Measurements from ENCODE around the gene CCDC152. TPM values are rescaled to one million over a fixed set of nuclear protein-coding genes. Genes with fewer than 3 reads are reported as not detected.

Gene CCDC152
- total and polyA plus RNA-seq, 2 of the 13 experiments (the other 11 are each of a cell fraction or from before 2014, with no cell fraction given) = 0.20 to 0.36 TPM

GRCh38 chr5:42767491-42768105 is 11.0 kb downstream of the CCDC152 start:
- peak; percentile 57 for ATAC-seq
- Histone ChIP-seq H4K20me1 (ENCODE audit: insufficient read depth, low read length) (no peaks in the 10 kb centered on the region), H3K27ac (ENCODE audit: extremely low read length, insufficient read depth, low read length) (no peak overlapping the region), H3K4me3 (replicated peaks in 1 of 3; ENCODE audit: insufficient read depth in 1 of 3, low read depth in 2 of 3, low read length in 3 of 3) (no peak overlapping the region), H3K4me1 (ENCODE audit: insufficient read depth, low read length) (peaks cover 8% of the 10 kb centered on the region), H3K4me2 (ENCODE audit: low read depth, low read length) (no peak overlapping the region), H3K27me3 (ENCODE audit: control insufficient read depth in 1 of 2, insufficient read depth in 2 of 2, low read length in 2 of 2) (0 out of 5 replicates have a peak, but pooled peaks cover 0 to 9% of the 10 kb centered on the region in 2 experiments), H3K9me3 (ENCODE audit: low read length) (no peaks in the 10 kb centered on the region), H3K36me3 (replicated peaks in 1 of 2; ENCODE audit: control insufficient read depth in 1 of 2, insufficient read depth in 2 of 2, low read length in 2 of 2) (no peaks in the 10 kb centered on the region), H3K79me2 (ENCODE audit: insufficient read depth, low read length) (no peaks in the 10 kb centered on the region), H3K9ac (ENCODE audit: insufficient read depth, low read depth, low read length) (no peak overlapping the region), H2AFZ (ENCODE audit: low read length) (no peak overlapping the region)
- in situ Hi-C loops (cut with HindIII; ENCODE audit: extremely low pct_ligation_motif_present, low pct_unique_long_range_greater_than_20kb) (loop anchor here (25.0 kb wide), 1 partner anchor 905 kb away; the partner anchor contains the start of gene OXCT1), intact Hi-C loops (cut with micrococcal nuclease; ENCODE audit: unreplicated experiment) (loop anchor here (1.0 to 10.0 kb wide), 6 partner anchors 122 to 763 kb away; partner anchors contain the start of gene GHR)
- BruUV-seq (replicated peaks) = no TSS peak
- ChIA-PET CTCF (ENCODE audit: low intra/inter-chr PET ratio, low total read pairs) (interaction anchor here (1.1 to 1.6 kb wide), 4 partner anchors 121 to 911 kb away, joined by 4 to 10 read pairs (median 7); no protein-coding TSS in a partner anchor), POLR2A (no interaction called here)
- WGBS (ENCODE audit: low lambda C conversion rate) = 23% methylated on average over 3 of the region's 3 CpGs
- peak; percentile 19 for DNase-seq (ENCODE audit: low spot score)
- peak; percentile 75 for FAIRE-seq
- no peak for TF ChIP-seq CREBL2 (CRISPR knock-in tag; IDR thresholded peaks at IDR 0.05; ENCODE audit: borderline replicate concordance)
- TF ChIP-seq ZNF616 (CRISPR knock-in tag; IDR thresholded peaks at IDR 0.05; ENCODE audit: low read depth) = no peak
- TF ChIP-seq ZNF788 (CRISPR knock-in tag; IDR thresholded peaks at IDR 0.05; ENCODE audit: borderline replicate concordance) = no peak
- TF ChIP-seq RAD51 (IDR thresholded peaks at IDR 0.05; ENCODE audit: borderline replicate concordance) = no peak
- no peak for TF ChIP-seq FOXJ3 (CRISPR knock-in tag; IDR thresholded peaks at IDR 0.05; ENCODE audit: borderline replicate concordance)
- no peak for TF ChIP-seq ATF7 (IDR thresholded peaks at IDR 0.05)
- no peak for TF ChIP-seq ATF7 (CRISPR knock-in tag; IDR thresholded peaks at IDR 0.05)
- no peak for TF ChIP-seq ZNF331 (CRISPR knock-in tag; IDR thresholded peaks at IDR 0.05)
- no peak for TF ChIP-seq ZFP91 (CRISPR knock-in tag; IDR thresholded peaks at IDR 0.05; ENCODE audit: borderline replicate concordance)
- TF ChIP-seq ZNF337 (CRISPR knock-in tag; IDR thresholded peaks at IDR 0.05; ENCODE audit: borderline replicate concordance, low read depth) = no peak
- no peak for TF ChIP-seq NR2C2 (CRISPR knock-in tag; IDR thresholded peaks at IDR 0.05; ENCODE audit: borderline replicate concordance)
- TF ChIP-seq CCAR2 (optimal IDR thresholded peaks at IDR 0.05; ENCODE audit: low read depth, low read length) = no peak
- TF ChIP-seq SRSF1 (optimal IDR thresholded peaks at IDR 0.05; ENCODE audit: low read depth, low read length) = no peak
- TF ChIP-seq SAFB2 (CRISPR knock-in tag; IDR thresholded peaks at IDR 0.05; ENCODE audit: borderline replicate concordance, low read depth) = no peak
- no peak for TF ChIP-seq SP1 (IDR thresholded peaks at IDR 0.05)
- TF ChIP-seq SP1 (CRISPR knock-in tag; IDR thresholded peaks at IDR 0.05) = no peak
- TF ChIP-seq HCFC1 (IDR thresholded peaks at IDR 0.05; ENCODE audit: low read depth, low read length) = no peak
- TF ChIP-seq ZEB1 (IDR thresholded peaks at IDR 0.05; ENCODE audit: insufficient replicate concordance, low read depth) = no peak
- no peak for TF ChIP-seq SIX1 (CRISPR knock-in tag; IDR thresholded peaks at IDR 0.05; ENCODE audit: borderline replicate concordance)
- peak; percentile 77 for TF ChIP-seq STAG1 (CRISPR knock-in tag; IDR thresholded peaks at IDR 0.05)
- TF ChIP-seq ZNF207 (IDR thresholded peaks at IDR 0.05; ENCODE audit: borderline replicate concordance) = no peak
- TF ChIP-seq ZBTB49 (CRISPR knock-in tag; IDR thresholded peaks at IDR 0.05; ENCODE audit: borderline replicate concordance) = no peak
- TF ChIP-seq PAF1 (CRISPR knock-in tag; IDR thresholded peaks at IDR 0.05) = no peak

Data from HepG2 (cell line).